Tibial nerve (tissue), 4 donors: Measurements from ENCODE around the gene PDYN.

Source experiments
- EP300 ChIP-seq, 2 donors: sonication (generic); formaldehyde crosslinking; IDR thresholded peaks; one replicate each; pipeline ENCODE4 v1.6.1; 2017; ENCODE audit warnings: antibody characterized with exemption in 2 of 2, mild to moderate bottlenecking in 1 of 2
- POLR2A ChIP-seq, 2 donors: fragments of 450-650 bp; IDR thresholded peaks; one replicate each; pipeline ENCODE4 v1.6.1; 2017; ENCODE audit warnings: antibody characterized with exemption in 2 of 2, mild to moderate bottlenecking in 2 of 2, moderate library complexity in 2 of 2
- TF ChIP-seq, protein P1 (sequence below), 5 experiments: fragments of 200-600 bp in 3 of 5; fragments of 450-650 bp in 2 of 5; sonication (generic) in 3 of 5; IDR thresholded peaks; one replicate each; pipeline ENCODE4 v1.5.1; 2016 to 2019; ENCODE audit warnings: antibody characterized with exemption in 5 of 5, mild to moderate bottlenecking in 3 of 5, moderate library complexity in 2 of 5

DNA sequence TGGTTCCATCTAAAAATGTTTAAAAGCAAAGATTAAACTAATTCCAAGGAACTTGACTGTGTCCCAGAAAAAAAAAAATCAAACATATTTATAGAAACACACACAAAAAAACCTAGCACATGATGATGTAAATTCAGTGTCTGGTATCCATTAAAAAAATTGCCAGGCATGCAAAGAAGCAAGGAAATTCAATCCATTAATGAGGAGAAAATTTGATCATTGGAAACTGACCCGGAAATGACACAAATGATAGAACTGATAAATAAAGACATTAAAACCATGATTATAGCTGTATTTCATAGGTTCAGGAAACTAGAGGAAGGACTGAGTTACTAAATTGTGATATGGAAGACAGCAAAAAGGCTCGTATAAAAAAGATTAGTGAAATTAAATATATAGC lies 34.7 kb downstream of the PDYN start:
- TF ChIP-seq EP300 (IDR thresholded peaks at IDR 0.05) (no peak), POLR2A (IDR thresholded peaks at IDR 0.05) (no peak)
- TF ChIP-seq, protein P1, sequence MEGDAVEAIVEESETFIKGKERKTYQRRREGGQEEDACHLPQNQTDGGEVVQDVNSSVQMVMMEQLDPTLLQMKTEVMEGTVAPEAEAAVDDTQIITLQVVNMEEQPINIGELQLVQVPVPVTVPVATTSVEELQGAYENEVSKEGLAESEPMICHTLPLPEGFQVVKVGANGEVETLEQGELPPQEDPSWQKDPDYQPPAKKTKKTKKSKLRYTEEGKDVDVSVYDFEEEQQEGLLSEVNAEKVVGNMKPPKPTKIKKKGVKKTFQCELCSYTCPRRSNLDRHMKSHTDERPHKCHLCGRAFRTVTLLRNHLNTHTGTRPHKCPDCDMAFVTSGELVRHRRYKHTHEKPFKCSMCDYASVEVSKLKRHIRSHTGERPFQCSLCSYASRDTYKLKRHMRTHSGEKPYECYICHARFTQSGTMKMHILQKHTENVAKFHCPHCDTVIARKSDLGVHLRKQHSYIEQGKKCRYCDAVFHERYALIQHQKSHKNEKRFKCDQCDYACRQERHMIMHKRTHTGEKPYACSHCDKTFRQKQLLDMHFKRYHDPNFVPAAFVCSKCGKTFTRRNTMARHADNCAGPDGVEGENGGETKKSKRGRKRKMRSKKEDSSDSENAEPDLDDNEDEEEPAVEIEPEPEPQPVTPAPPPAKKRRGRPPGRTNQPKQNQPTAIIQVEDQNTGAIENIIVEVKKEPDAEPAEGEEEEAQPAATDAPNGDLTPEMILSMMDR (IDR thresholded peaks at IDR 0.05) = no peak
